Fibroblast of the aortic adventitia (primary cell): ENCODE data around the gene SEC14L5. TPM values are rescaled to one million over a fixed set of nuclear protein-coding genes. Genes with fewer than 3 reads are reported as not detected.

Experiments
- DNase-seq: peaks from one replicate; pipeline ENCODE4 v3.0.0-alpha.2; 2010; ENCODE audit warnings: low read depth
- H3K4me3 ChIP-seq: 2 replicates; pipeline ENCODE4 v1.5.1; 2011; ENCODE audit warnings: low read depth, mild to moderate bottlenecking, control low read depth, low read length, moderate library complexity
- total RNA-seq: library from RNA; depleted of rRNA; stranded (reverse); fragments of >200 nt; gene quantifications from 2 replicates; pipeline ENCODE4 v1.2.3, GENCODE V29; 2012; ENCODE audit warnings: low replicate concordance
- TF ChIP-seq, protein P1 (sequence below): IDR thresholded peaks from 2 replicates; pipeline ENCODE4 v1.5.1; 2011; ENCODE audit warnings: mild to moderate bottlenecking, low read length, control low read depth, inconsistent platforms; ENCODE audit not compliant: insufficient read depth

SEC14L5 gene
- total RNA-seq, 1 donor: 1.2 TPM

DNA sequence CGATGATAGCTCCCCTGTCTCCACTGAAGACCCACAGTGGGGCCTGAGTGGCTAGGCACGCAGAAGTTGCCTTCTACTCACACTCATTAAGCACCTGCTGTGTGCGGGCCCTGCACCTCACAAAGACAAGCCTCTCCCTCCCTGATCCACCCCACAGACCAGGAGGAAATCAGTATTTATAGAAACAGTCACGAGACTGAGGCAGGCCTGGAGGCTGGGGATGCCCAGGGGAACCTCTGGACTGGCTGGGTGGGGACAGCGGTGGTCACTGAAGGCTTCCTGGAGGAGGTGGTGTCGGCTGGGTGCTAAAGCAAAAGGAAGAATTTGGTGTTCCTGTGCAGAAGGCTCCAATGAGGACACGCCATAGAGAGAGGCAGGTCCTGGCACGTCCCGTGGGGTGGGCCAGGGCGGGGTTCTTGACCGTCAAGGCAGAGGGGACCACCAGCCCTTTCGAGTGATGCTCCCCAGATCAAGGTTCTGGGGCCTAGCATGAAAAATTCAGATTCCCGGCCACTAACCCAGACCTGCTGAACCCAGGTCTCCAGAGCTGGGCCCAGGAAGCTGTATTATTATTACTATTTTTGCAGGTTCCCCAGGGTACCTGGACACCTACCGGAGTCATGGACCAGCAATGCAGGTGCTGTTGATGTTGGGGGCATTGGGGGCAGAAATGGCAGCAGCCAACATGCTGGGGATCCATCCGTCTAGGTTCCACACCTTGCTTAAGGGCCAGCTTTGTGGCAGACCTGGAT is 44.2 kb upstream of the SEC14L5 start:
- no peak overlapping the region for H3K4me3 ChIP-seq
- TF ChIP-seq, protein P1, sequence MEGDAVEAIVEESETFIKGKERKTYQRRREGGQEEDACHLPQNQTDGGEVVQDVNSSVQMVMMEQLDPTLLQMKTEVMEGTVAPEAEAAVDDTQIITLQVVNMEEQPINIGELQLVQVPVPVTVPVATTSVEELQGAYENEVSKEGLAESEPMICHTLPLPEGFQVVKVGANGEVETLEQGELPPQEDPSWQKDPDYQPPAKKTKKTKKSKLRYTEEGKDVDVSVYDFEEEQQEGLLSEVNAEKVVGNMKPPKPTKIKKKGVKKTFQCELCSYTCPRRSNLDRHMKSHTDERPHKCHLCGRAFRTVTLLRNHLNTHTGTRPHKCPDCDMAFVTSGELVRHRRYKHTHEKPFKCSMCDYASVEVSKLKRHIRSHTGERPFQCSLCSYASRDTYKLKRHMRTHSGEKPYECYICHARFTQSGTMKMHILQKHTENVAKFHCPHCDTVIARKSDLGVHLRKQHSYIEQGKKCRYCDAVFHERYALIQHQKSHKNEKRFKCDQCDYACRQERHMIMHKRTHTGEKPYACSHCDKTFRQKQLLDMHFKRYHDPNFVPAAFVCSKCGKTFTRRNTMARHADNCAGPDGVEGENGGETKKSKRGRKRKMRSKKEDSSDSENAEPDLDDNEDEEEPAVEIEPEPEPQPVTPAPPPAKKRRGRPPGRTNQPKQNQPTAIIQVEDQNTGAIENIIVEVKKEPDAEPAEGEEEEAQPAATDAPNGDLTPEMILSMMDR: no peak
- DNase-seq: no peak

DNA sequence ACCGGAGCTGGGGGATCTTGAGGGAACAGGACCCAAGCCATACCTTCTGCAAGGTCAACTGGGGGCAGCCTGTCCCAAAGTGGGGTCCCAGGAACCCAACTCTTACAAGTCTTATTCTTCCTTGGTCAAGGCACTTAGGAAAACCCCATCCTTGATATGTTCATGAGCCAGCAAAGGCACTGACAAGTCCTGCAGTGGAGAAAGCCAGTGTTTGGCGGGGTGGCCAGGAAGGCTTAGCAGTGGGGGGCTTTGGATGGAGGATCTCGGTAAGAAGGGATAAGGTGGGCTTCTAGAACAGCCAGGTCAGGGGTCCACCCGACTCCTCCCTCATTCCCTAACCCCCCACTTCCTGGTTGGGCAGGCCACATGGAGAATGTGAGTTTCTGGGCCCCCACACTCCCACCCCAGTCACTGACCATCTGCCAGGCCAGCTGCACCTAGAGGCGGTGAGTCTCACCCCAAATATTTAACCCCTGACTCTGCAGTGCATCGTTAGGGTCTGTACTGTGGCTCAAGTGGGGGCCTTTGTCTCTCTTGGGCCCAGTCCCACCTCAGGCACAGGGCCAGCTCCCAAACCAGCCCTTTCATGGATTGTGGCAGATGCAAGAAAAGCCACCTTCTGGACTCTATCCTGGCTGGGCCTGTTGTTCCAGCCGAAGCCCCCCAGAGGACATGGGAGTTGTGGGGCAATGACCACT is 43.5 kb upstream of the SEC14L5 start:
- no peak for DNase-seq
- TF ChIP-seq, protein P1: no peak

DNA sequence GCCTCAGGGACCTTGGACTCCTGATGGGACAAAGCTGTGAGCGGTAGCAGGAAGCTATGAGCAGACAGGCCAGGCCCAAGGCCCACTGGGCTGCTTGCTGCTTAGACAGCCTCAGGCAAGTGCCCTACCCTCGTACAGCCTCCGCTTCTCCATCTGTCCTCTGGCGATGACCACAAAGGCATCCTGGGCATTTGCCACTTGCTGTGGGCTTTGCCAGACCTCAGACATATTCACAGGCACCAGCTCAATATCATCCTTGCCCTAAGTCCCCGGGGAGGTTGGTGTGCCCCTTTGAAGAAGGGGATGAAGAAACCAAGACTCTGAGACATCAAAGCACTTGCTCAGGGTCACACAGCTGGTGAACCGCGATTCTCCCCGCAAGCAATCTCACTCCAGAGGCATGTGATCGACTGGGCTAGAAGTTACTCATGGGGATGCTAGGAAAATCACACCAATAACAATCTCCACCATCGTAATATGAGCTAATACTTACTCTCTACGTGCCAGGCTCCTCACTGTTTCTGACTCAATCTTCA is 42.8 kb upstream of the SEC14L5 start:
- TF ChIP-seq, protein P1: no peak
- DNase-seq: peak; percentile 72
- H3K4me3 ChIP-seq: no peak overlapping the region

More for the DNA sequence above, 43.5 kb upstream of the SEC14L5 start:
- H3K4me3 ChIP-seq: no peak overlapping the region

- H3K4me3 ChIP-seq: no peak overlapping the region
- TF ChIP-seq, protein P1: no peak
- DNase-seq: peak; percentile 73
Measured at GRCh38 chr16:4917117-4917516, 41.0 kb upstream of the SEC14L5 start.

DNA sequence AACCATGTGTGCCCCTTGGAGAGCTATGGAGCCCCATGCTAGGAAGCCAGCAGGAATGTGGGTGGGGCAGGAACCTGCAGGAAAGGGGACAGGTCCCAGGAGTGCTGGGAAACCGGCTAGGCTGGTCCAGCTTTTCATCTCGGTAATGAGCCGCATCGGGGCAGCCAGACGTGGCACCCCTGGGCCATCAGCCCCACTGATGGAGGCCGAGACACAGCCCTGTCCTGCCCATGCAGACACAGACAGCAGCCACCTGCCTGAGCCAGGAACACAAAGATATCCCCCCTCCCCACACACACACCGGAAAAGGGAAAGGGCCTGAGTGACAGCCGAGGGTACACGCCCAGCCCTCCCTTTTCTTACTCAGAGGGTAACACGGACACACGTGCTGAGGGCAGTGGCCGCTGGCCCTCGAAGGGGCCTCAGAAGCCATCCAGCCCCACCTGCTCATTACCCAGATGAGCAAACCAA is 39.3 kb upstream of the SEC14L5 start:
- TF ChIP-seq, protein P1: no peak
- no peak overlapping the region for H3K4me3 ChIP-seq
- DNase-seq: no peak

- TF ChIP-seq, protein P1: no peak
- H3K4me3 ChIP-seq: no peak overlapping the region
- DNase-seq: no peak
Measured at GRCh38 chr16:4920826-4921225, 37.3 kb upstream of the SEC14L5 start.
